Peyer's patch (tissue), 4 donors: ENCODE data around the gene SLF1. TPM values are rescaled to one million over a fixed set of nuclear protein-coding genes. Genes with fewer than 3 reads are reported as not detected.

Experiments used
- DNase-seq, 3 donors: peaks; one replicate each; pipeline ENCODE4 v3.0.0-alpha.2; 2017 to 2019
- H3K27ac ChIP-seq, 4 donors: fragments of 200-600 bp; sonication (generic); one replicate each; pipeline ENCODE4 v1.5.1; 2016 to 2019
- H3K27me3 ChIP-seq, 2 donors: fragments of 200-600 bp; sonication (generic); one replicate each; pipeline ENCODE4 v1.5.1; 2019
- H3K36me3 ChIP-seq, 3 donors: fragments of 200-600 bp; sonication (generic); one replicate each; pipeline ENCODE4 v1.5.1; 2016 to 2019
- H3K4me1 ChIP-seq, 4 donors: fragments of 200-600 bp; sonication (generic); one replicate each; pipeline ENCODE4 v1.5.1; 2016 to 2019
- H3K4me3 ChIP-seq, 4 donors: fragments of 200-600 bp; sonication (generic); 1 replicate in 3 of 4; 2 replicates in 1 of 4; pipeline ENCODE4 v1.5.1; 2016 to 2019; ENCODE audit warnings: mild to moderate bottlenecking in 1 of 4
- H3K9me3 ChIP-seq, 4 donors: fragments of 200-600 bp; sonication (generic); one replicate each; pipeline ENCODE4 v1.5.1; 2016 to 2019; ENCODE audit warnings: mild to moderate bottlenecking in 1 of 4
- POLR2A ChIP-seq, 2 donors: fragments of 450-650 bp; IDR thresholded peaks; one replicate each; pipeline ENCODE4 v1.5.1; 2017; ENCODE audit warnings: antibody characterized with exemption in 2 of 2, mild to moderate bottlenecking in 2 of 2, moderate library complexity in 2 of 2
- total RNA-seq, 4 donors: library from RNA; depleted of rRNA; stranded (reverse); fragments of >200 nt; gene quantifications; one replicate each; pipeline ENCODE4 v1.1.0, GENCODE V29; 2016
- TF ChIP-seq, protein P1 (sequence below), 6 experiments: fragments of 450-650 bp in 4 of 6; fragments of 200-600 bp in 2 of 6; sonication (generic) in 1 of 6; IDR thresholded peaks; one replicate each; pipeline ENCODE4 v1.5.1; 2017 to 2019; ENCODE audit warnings: antibody characterized with exemption in 6 of 6, mild to moderate bottlenecking in 3 of 6, moderate library complexity in 1 of 6

Gene SLF1
- total RNA-seq, 4 donors from 2014 or later: 17.8 to 27.9 (median 24.6) TPM

DNA sequence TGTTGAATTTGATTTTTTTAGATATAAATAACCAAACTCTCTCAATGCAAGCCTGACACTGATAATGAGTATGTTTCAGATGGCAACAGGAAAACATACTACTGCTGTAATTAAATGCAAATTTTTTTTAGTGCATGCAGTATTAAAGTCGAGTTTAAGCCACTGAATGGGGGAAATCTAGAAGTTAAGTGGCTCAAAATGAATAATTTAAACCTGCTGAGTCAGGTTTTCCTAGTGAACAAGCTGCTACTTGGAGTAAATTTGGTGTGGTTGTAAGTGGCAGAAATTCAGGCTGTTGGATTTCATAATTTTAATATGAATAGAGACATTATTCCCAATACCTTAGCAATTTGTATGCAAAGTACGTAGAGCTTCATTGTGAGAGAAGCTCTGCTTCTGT, 121.8 kb downstream of the SLF1 start:
- Histone ChIP-seq H3K4me3 (no peak overlapping the region), H3K27me3 (no peaks in the 10 kb centered on the region)
- DNase-seq: no peak

DNA sequence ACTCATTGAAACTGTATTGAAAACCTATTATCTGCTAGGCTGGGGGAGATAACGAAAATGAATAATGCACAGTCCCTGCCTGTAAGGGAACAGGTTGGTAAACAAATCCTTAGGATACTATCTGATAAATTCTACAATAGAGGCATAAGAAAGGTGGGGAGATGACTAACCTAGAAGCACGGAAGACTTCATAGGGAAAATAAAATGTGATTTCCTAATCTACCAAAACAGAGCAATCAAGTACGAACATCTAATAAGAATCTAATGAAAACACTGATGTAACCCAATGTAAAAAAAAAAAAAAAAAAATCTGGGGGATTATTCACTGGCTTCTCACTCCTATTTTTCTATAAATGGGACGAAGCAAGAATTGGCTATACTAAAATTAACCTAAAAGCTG, 124.4 kb downstream of the SLF1 start:
- no peaks in the 10 kb centered on the region for H3K36me3 ChIP-seq
- no peak overlapping the region for H3K4me3 ChIP-seq
- no peak overlapping the region for H3K27ac ChIP-seq
- no peak for TF ChIP-seq POLR2A (IDR thresholded peaks at IDR 0.05)
- TF ChIP-seq, protein P1, sequence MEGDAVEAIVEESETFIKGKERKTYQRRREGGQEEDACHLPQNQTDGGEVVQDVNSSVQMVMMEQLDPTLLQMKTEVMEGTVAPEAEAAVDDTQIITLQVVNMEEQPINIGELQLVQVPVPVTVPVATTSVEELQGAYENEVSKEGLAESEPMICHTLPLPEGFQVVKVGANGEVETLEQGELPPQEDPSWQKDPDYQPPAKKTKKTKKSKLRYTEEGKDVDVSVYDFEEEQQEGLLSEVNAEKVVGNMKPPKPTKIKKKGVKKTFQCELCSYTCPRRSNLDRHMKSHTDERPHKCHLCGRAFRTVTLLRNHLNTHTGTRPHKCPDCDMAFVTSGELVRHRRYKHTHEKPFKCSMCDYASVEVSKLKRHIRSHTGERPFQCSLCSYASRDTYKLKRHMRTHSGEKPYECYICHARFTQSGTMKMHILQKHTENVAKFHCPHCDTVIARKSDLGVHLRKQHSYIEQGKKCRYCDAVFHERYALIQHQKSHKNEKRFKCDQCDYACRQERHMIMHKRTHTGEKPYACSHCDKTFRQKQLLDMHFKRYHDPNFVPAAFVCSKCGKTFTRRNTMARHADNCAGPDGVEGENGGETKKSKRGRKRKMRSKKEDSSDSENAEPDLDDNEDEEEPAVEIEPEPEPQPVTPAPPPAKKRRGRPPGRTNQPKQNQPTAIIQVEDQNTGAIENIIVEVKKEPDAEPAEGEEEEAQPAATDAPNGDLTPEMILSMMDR (IDR thresholded peaks at IDR 0.05): no peak
- no peak for DNase-seq
- no peaks in the 10 kb centered on the region for H3K9me3 ChIP-seq
- H3K4me1 ChIP-seq: no peaks in the 10 kb centered on the region
- H3K27me3 ChIP-seq: no peaks in the 10 kb centered on the region

More for the DNA sequence above, 121.8 kb downstream of the SLF1 start:
- Histone ChIP-seq H3K4me1 (no peaks in the 10 kb centered on the region), H3K27ac (no peak overlapping the region), H3K9me3 (no peaks in the 10 kb centered on the region), H3K36me3 (no peaks in the 10 kb centered on the region)
- TF ChIP-seq, protein P1 (IDR thresholded peaks at IDR 0.05): no peak
- no peak for TF ChIP-seq POLR2A (IDR thresholded peaks at IDR 0.05)

DNA sequence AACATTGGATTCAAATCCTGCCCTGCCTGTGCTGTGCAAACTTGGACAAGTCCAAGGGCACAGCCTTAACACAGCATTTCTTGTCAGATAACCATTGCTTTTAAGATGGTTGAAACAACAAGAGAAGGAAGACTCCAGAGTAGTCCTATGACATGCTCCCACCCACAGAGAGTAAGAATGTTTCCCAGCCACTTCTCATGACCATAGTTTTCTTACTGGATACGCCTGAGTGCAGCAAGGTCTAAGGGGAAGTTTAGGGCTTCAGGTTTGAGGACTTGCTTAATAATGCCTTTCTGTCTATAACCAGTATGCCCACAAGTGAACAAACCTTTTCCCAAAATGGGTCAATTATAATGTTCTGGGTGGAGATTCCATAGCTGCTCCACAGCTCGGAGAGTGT, 126.4 kb downstream of the SLF1 start:
- DNase-seq: no peak
- TF ChIP-seq POLR2A (IDR thresholded peaks at IDR 0.05): no peak
- TF ChIP-seq, protein P1 (IDR thresholded peaks at IDR 0.05): no peak
- Histone ChIP-seq H3K27ac (no peak overlapping the region), H3K9me3 (no peaks in the 10 kb centered on the region), H3K36me3 (no peaks in the 10 kb centered on the region), H3K4me3 (no peak overlapping the region), H3K4me1 (no peaks in the 10 kb centered on the region), H3K27me3 (no peaks in the 10 kb centered on the region)

DNA sequence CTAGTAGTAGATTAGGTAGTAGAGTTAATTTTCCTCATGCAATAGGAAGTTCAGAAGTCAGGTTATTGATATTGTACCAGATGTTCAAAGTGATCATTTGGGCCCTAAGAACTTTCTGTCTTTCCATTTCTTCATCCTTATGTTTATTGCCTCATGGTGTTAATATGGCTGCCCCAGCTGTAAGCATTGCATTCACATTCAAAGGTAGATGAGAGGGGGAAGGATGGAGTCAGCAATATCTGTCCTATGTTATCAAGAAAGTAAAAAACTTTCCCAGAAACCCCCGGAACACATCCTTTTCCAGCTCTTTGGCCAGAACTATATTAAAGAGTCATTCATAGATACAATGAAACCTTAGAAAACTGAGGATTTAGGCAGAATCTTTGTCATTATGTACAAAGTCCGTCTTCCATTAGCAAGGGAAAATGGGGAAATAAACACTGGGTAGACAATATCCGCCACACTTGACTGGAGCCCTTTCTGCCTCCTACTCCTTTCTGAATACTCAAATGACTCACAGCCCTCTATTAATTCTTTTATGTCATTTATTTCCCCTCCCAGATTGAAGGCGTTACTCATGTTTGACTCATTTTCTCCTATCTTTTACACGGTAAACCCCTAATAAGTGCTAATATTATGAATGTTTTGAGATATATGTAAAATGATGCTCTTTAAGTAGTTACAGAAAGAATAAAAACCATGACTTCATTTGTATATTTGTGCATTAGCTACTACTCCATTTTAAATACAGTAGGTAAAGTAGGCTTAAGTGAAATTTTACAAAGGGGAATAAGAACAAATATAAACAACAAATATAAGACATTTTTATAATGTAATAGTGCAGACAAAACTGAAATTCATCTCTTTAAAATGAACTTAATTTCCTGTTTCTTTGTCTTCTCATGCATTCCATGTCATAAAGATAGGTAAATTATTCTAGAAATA, 127.6 kb downstream of the SLF1 start:
- Histone ChIP-seq H3K27me3 (no peaks in the 10 kb centered on the region), H3K27ac (no peak overlapping the region), H3K4me1 (no peaks in the 10 kb centered on the region), H3K4me3 (no peak overlapping the region), H3K36me3 (no peaks in the 10 kb centered on the region), H3K9me3 (no peaks in the 10 kb centered on the region)
- TF ChIP-seq, protein P1 (IDR thresholded peaks at IDR 0.05): no peak
- no peak for TF ChIP-seq POLR2A (IDR thresholded peaks at IDR 0.05)
- no peak for DNase-seq

DNA sequence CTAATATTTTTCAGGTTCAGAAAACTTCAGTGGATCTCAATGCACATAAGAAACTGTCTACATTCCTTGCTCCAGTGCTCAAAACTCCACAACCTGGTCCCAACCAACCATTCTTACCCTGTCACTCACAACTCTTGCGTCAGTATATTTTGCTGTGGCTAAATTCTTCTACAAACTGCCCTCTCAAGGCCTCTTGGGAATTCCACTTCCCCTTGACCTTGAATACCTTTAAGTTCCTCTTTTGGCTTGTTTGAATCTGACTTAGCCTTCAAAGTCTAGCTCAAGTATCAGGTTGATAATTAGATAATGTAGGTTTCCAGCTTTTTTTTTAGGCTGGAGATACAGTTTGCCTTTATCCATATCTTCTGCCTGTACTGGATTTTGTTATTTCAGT, 128.3 kb downstream of the SLF1 start:
- no peak overlapping the region for H3K4me3 ChIP-seq
- no peak overlapping the region for H3K27ac ChIP-seq
- peak in 1 of 3 donors; percentile 26 for DNase-seq
- TF ChIP-seq, protein P1 (IDR thresholded peaks at IDR 0.05): no peak
- no peak for TF ChIP-seq POLR2A (IDR thresholded peaks at IDR 0.05)
- H3K27me3 ChIP-seq: no peaks in the 10 kb centered on the region
- H3K4me1 ChIP-seq: no peaks in the 10 kb centered on the region
- H3K9me3 ChIP-seq: no peaks in the 10 kb centered on the region
- no peaks in the 10 kb centered on the region for H3K36me3 ChIP-seq

Other genes with a start within 250 kb of the SLF1 start
- 1 to 10 TPM; 4.1 to 8.2 (median 5.6) TPM for gene KIAA0825, start 65 bp upstream of the SLF1 start, total RNA-seq